Tibial nerve (tissue), 4 donors: ENCODE results near the gene BRD7.

Source experiments
- EP300 ChIP-seq, 2 donors: sonication (generic); formaldehyde crosslinking; IDR thresholded peaks; one replicate each; pipeline ENCODE4 v1.6.1; 2017; ENCODE audit warnings: antibody characterized with exemption in 2 of 2, mild to moderate bottlenecking in 1 of 2
- TF ChIP-seq, protein P1 (sequence below), 5 experiments: fragments of 200-600 bp in 3 of 5; fragments of 450-650 bp in 2 of 5; sonication (generic) in 3 of 5; IDR thresholded peaks; one replicate each; pipeline ENCODE4 v1.5.1; 2016 to 2019; ENCODE audit warnings: antibody characterized with exemption in 5 of 5, mild to moderate bottlenecking in 3 of 5, moderate library complexity in 2 of 5

DNA sequence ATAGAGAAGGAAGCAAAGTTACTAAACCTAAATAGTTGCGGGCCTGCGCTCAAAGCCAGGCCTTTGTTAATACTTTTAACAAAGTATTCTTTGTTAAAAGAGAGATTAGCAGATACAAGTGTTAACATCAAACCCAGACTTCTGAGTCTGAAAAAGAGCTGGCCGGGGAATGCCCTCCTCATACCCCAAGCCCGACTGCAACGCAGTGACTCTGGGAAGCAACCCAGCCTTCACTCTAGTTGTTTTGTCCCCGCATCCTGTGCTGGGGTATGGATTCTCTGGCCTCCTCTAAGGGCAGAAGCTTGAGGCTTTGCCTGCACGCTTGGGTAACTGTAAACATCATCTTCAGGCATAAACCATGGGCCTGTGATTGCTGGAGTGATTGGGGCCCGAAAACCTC is 54.1 kb downstream of the BRD7 start:
- TF ChIP-seq, protein P1, sequence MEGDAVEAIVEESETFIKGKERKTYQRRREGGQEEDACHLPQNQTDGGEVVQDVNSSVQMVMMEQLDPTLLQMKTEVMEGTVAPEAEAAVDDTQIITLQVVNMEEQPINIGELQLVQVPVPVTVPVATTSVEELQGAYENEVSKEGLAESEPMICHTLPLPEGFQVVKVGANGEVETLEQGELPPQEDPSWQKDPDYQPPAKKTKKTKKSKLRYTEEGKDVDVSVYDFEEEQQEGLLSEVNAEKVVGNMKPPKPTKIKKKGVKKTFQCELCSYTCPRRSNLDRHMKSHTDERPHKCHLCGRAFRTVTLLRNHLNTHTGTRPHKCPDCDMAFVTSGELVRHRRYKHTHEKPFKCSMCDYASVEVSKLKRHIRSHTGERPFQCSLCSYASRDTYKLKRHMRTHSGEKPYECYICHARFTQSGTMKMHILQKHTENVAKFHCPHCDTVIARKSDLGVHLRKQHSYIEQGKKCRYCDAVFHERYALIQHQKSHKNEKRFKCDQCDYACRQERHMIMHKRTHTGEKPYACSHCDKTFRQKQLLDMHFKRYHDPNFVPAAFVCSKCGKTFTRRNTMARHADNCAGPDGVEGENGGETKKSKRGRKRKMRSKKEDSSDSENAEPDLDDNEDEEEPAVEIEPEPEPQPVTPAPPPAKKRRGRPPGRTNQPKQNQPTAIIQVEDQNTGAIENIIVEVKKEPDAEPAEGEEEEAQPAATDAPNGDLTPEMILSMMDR (IDR thresholded peaks at IDR 0.05) = no peak
- no peak for TF ChIP-seq EP300 (IDR thresholded peaks at IDR 0.05)
